HG03097 (cell line): Measurements from ENCODE around the gene HAPSTR1.
A peak's percentile ranks its signal among the peaks of the same experiment; 100 is the strongest.
"Not testable (repeated sequence)": the region's sequence is repeated elsewhere in the genome, so short reads cannot be mapped to it uniquely, and the experiment has no call there.

ENCODE experiments used
- ATAC-seq: cut with Tn5 transposase; IDR thresholded peaks from one replicate; pipeline ENCODE4 v1.9.1; 2021; ENCODE audit not compliant: unreplicated experiment, low FRiP score

Gene HAPSTR1

GRCh38 chr16:9090960-9091866 is at the start of gene HAPSTR1:
TSS of gene HAPSTR1 (plus strand) at chr16:9091644. CDS start at chr16:9092045, 401 bp downstream.
- ATAC-seq = peak; percentile 89

- ATAC-seq = no peak
Measured at GRCh38 chr16:9042533-9042932, 48.9 kb upstream of the HAPSTR1 start.

GRCh38 chr16:9042964-9043680 is 48.3 kb upstream of the HAPSTR1 start:
- no peak for ATAC-seq

GRCh38 chr16:9045562-9045961 is 45.9 kb upstream of the HAPSTR1 start:
- ATAC-seq = not testable (repeated sequence)

GRCh38 chr16:9046667-9047055 is 44.8 kb upstream of the HAPSTR1 start:
- no peak for ATAC-seq

GRCh38 chr16:9047689-9048301 is 43.6 kb upstream of the HAPSTR1 start:
- ATAC-seq = no peak

- no peak for ATAC-seq
Measured at GRCh38 chr16:9048302-9048700, 43.1 kb upstream of the HAPSTR1 start.

- no peak for ATAC-seq
Measured at GRCh38 chr16:9049241-9049640, 42.2 kb upstream of the HAPSTR1 start.

- ATAC-seq = no peak
Measured at GRCh38 chr16:9050102-9050830, 41.2 kb upstream of the HAPSTR1 start.

- no peak for ATAC-seq
Measured at GRCh38 chr16:9053006-9053601, 38.3 kb upstream of the HAPSTR1 start.

GRCh38 chr16:9054460-9054859 is 37.0 kb upstream of the HAPSTR1 start:
- ATAC-seq = no peak

- no peak for ATAC-seq
Measured at GRCh38 chr16:9055115-9055514, 36.3 kb upstream of the HAPSTR1 start.

GRCh38 chr16:9055661-9056060 is 35.8 kb upstream of the HAPSTR1 start:
- ATAC-seq = no peak

- ATAC-seq = no peak
Measured at GRCh38 chr16:9056061-9056460, 35.4 kb upstream of the HAPSTR1 start.

- ATAC-seq = no peak
Measured at GRCh38 chr16:9058211-9058610, 33.2 kb upstream of the HAPSTR1 start.

GRCh38 chr16:9060225-9060624 is 31.2 kb upstream of the HAPSTR1 start:
- ATAC-seq = no peak

GRCh38 chr16:9061358-9061813 is 30.1 kb upstream of the HAPSTR1 start:
- peak; percentile 73 for ATAC-seq

- ATAC-seq = no peak
Measured at GRCh38 chr16:9062301-9062700, 29.1 kb upstream of the HAPSTR1 start.

GRCh38 chr16:9065077-9065476 is 26.4 kb upstream of the HAPSTR1 start:
- ATAC-seq = no peak

GRCh38 chr16:9068886-9069285 is 22.6 kb upstream of the HAPSTR1 start:
- no peak for ATAC-seq
